T-helper 2 cell treated with Interferon-gamma antibody and Interleukin-4, amounts not matched to agents 5 μg/mL and 100 μg/mL, for 36 hours (primary cell): ENCODE data around the gene FXYD4.
"Not testable (repeated sequence)": the region's sequence is repeated elsewhere in the genome, so short reads cannot be mapped to it uniquely, and the experiment has no call there.

Experiments
- DNase-seq: peaks from one replicate; pipeline ENCODE4 v3.0.0; 2021; ENCODE audit warnings: low spot score
- H3K27ac Mint-ChIP-seq: one replicate; pipeline ENCODE4 v1.8.0; 2021; ENCODE audit warnings: mild to moderate bottlenecking, mixed read lengths
- H3K27me3 Mint-ChIP-seq: one replicate; pipeline ENCODE4 v1.8.0; 2021; ENCODE audit warnings: low read depth, mixed read lengths
- H3K36me3 Mint-ChIP-seq: one replicate; pipeline ENCODE4 v1.8.0; 2021; ENCODE audit warnings: low read depth, mixed read lengths
- H3K4me1 Mint-ChIP-seq: one replicate; pipeline ENCODE4 v1.8.0; 2021; ENCODE audit warnings: low read depth, mixed read lengths
- H3K4me3 Mint-ChIP-seq: one replicate; pipeline ENCODE4 v1.8.0; 2022; ENCODE audit warnings: mild to moderate bottlenecking, moderate library complexity, mixed read lengths
- H3K9me3 Mint-ChIP-seq: one replicate; pipeline ENCODE4 v1.8.0; 2021; ENCODE audit warnings: mixed read lengths

FXYD4 gene

GRCh38 chr10:43337536-43337935 is 33.9 kb upstream of the FXYD4 start:
- not testable (repeated sequence) for H3K4me3 Mint-ChIP-seq, DNase-seq, H3K9me3 Mint-ChIP-seq, H3K27ac Mint-ChIP-seq, H3K36me3 Mint-ChIP-seq
- Mint-ChIP-seq H3K27me3 (peaks cover 16% of the 10 kb centered on the region), H3K4me1 (peaks cover 22% of the 10 kb centered on the region)

- Mint-ChIP-seq H3K9me3 (peaks cover 3% of the 10 kb centered on the region), H3K27ac (no peak overlapping the region), H3K36me3 (no peaks in the 10 kb centered on the region), H3K27me3 (peaks cover 16% of the 10 kb centered on the region), H3K4me3 (no peak overlapping the region), H3K4me1 (peaks cover 16% of the 10 kb centered on the region)
- no peak for DNase-seq
Measured at GRCh38 chr10:43338117-43338516, 33.3 kb upstream of the FXYD4 start.

- H3K4me3 Mint-ChIP-seq: no peak overlapping the region
- no peak overlapping the region for H3K27ac Mint-ChIP-seq
- peaks cover 16% of the 10 kb centered on the region for H3K27me3 Mint-ChIP-seq
- no peak for DNase-seq
- no peaks in the 10 kb centered on the region for H3K36me3 Mint-ChIP-seq
- peaks cover 17% of the 10 kb centered on the region for H3K4me1 Mint-ChIP-seq
- H3K9me3 Mint-ChIP-seq: no peaks in the 10 kb centered on the region
Measured at GRCh38 chr10:43339136-43339535, 32.3 kb upstream of the FXYD4 start.

GRCh38 chr10:43340101-43340500 is 31.3 kb upstream of the FXYD4 start:
- no peaks in the 10 kb centered on the region for H3K9me3 Mint-ChIP-seq
- DNase-seq: no peak
- H3K4me3 Mint-ChIP-seq: no peak overlapping the region
- no peak overlapping the region for H3K27ac Mint-ChIP-seq
- H3K36me3 Mint-ChIP-seq: no peaks in the 10 kb centered on the region
- peaks cover 22% of the 10 kb centered on the region for H3K4me1 Mint-ChIP-seq
- H3K27me3 Mint-ChIP-seq: peaks cover 16% of the 10 kb centered on the region

GRCh38 chr10:43340619-43341018 is 30.8 kb upstream of the FXYD4 start:
- Mint-ChIP-seq H3K36me3 (no peaks in the 10 kb centered on the region), H3K4me3 (no peak overlapping the region), H3K27ac (no peak overlapping the region), H3K27me3 (peaks cover 16% of the 10 kb centered on the region), H3K4me1 (peaks cover 21% of the 10 kb centered on the region), H3K9me3 (no peaks in the 10 kb centered on the region)
- no peak for DNase-seq

- Mint-ChIP-seq H3K27ac (no peak overlapping the region), H3K4me3 (no peak overlapping the region), H3K4me1 (peaks cover 23% of the 10 kb centered on the region), H3K27me3 (peaks cover 16% of the 10 kb centered on the region), H3K9me3 (no peaks in the 10 kb centered on the region), H3K36me3 (no peaks in the 10 kb centered on the region)
- no peak for DNase-seq
Measured at GRCh38 chr10:43341450-43341849, 30.0 kb upstream of the FXYD4 start.

- H3K36me3 Mint-ChIP-seq: no peaks in the 10 kb centered on the region
- H3K4me3 Mint-ChIP-seq: no peak overlapping the region
- H3K4me1 Mint-ChIP-seq: peaks cover 18% of the 10 kb centered on the region
- H3K9me3 Mint-ChIP-seq: no peaks in the 10 kb centered on the region
- DNase-seq: no peak
- H3K27me3 Mint-ChIP-seq: peaks cover 16% of the 10 kb centered on the region
- H3K27ac Mint-ChIP-seq: no peak overlapping the region
Measured at GRCh38 chr10:43342279-43343125, 28.9 kb upstream of the FXYD4 start.

- Mint-ChIP-seq H3K27ac (no peak overlapping the region), H3K4me1 (peaks cover 22% of the 10 kb centered on the region), H3K36me3 (no peaks in the 10 kb centered on the region), H3K9me3 (no peaks in the 10 kb centered on the region), H3K4me3 (no peak overlapping the region), H3K27me3 (peaks cover 16% of the 10 kb centered on the region)
- DNase-seq: no peak
Measured at GRCh38 chr10:43343126-43343525, 28.3 kb upstream of the FXYD4 start.

- Mint-ChIP-seq H3K4me3 (no peak overlapping the region), H3K36me3 (no peaks in the 10 kb centered on the region), H3K27me3 (peaks cover 20% of the 10 kb centered on the region), H3K27ac (peak overlapping the region; percentile 73), H3K4me1 (peaks cover 29% of the 10 kb centered on the region), H3K9me3 (no peaks in the 10 kb centered on the region)
- no peak for DNase-seq
Measured at GRCh38 chr10:43344051-43344450, 27.4 kb upstream of the FXYD4 start.

GRCh38 chr10:43347997-43348396 is 23.4 kb upstream of the FXYD4 start:
- Mint-ChIP-seq H3K4me3 (no peak overlapping the region), H3K9me3 (no peaks in the 10 kb centered on the region), H3K4me1 (peaks cover 36% of the 10 kb centered on the region), H3K27me3 (peaks cover 19% of the 10 kb centered on the region), H3K27ac (peak overlapping the region; percentile 52), H3K36me3 (peaks cover 5% of the 10 kb centered on the region)
- DNase-seq: no peak

- DNase-seq: peak; percentile 81
- H3K4me1 Mint-ChIP-seq: peaks cover 39% of the 10 kb centered on the region
- peaks cover 5% of the 10 kb centered on the region for H3K36me3 Mint-ChIP-seq
- H3K27me3 Mint-ChIP-seq: peaks cover 19% of the 10 kb centered on the region
- H3K9me3 Mint-ChIP-seq: no peaks in the 10 kb centered on the region
- no peak overlapping the region for H3K4me3 Mint-ChIP-seq
- H3K27ac Mint-ChIP-seq: peak overlapping the region; percentile 72
Measured at GRCh38 chr10:43348511-43349312, 22.7 kb upstream of the FXYD4 start.

- Mint-ChIP-seq H3K27ac (no peak overlapping the region), H3K27me3 (peaks cover 19% of the 10 kb centered on the region), H3K4me1 (peaks cover 38% of the 10 kb centered on the region), H3K9me3 (no peaks in the 10 kb centered on the region), H3K4me3 (no peak overlapping the region), H3K36me3 (peaks cover 5% of the 10 kb centered on the region)
- DNase-seq: no peak
Measured at GRCh38 chr10:43350156-43350555, 21.3 kb upstream of the FXYD4 start.

- H3K4me3 Mint-ChIP-seq: peak overlapping the region; percentile 38
- H3K9me3 Mint-ChIP-seq: no peaks in the 10 kb centered on the region
- H3K4me1 Mint-ChIP-seq: peaks cover 37% of the 10 kb centered on the region
- H3K27me3 Mint-ChIP-seq: peaks cover 19% of the 10 kb centered on the region
- no peak overlapping the region for H3K27ac Mint-ChIP-seq
- peaks cover 5% of the 10 kb centered on the region for H3K36me3 Mint-ChIP-seq
- no peak for DNase-seq
Measured at GRCh38 chr10:43350686-43351085, 20.8 kb upstream of the FXYD4 start.

GRCh38 chr10:43351301-43351700 is 20.1 kb upstream of the FXYD4 start:
- Mint-ChIP-seq H3K27ac (no peak overlapping the region), H3K27me3 (peaks cover 19% of the 10 kb centered on the region), H3K4me1 (peaks cover 42% of the 10 kb centered on the region), H3K4me3 (no peak overlapping the region), H3K36me3 (peaks cover 5% of the 10 kb centered on the region), H3K9me3 (no peaks in the 10 kb centered on the region)
- no peak for DNase-seq
